Keratinocyte (primary cell): ENCODE measurements around the gene KMT2C. TPM values are rescaled to one million over a fixed set of nuclear protein-coding genes. Genes with fewer than 3 reads are reported as not detected.

Experiments used
- DNase-seq: peaks from one replicate; pipeline ENCODE4 v3.0.0-alpha.2; 2011; ENCODE audit warnings: low read depth, missing footprints, low spot score
- FAIRE-seq: peaks from 2 replicates; lab custom pipeline; 2011; peaks lifted over from hg19 to GRCh38; lab: Jason Lieb, UNC
- H2AFZ ChIP-seq: 2 replicates; pipeline ENCODE4 v1.6.0; 2012; ENCODE audit warnings: low read length, control low read depth, inconsistent platforms; ENCODE audit not compliant: control insufficient read depth
- H3K27ac ChIP-seq: 2 replicates; pipeline ENCODE4 v1.5.1; 2011; ENCODE audit warnings: low read length; ENCODE audit not compliant: control insufficient read depth, insufficient read depth
- H3K27me3 ChIP-seq: 3 replicates; pipeline ENCODE4 v1.6.0; 2011; ENCODE audit warnings: low read length; ENCODE audit not compliant: control insufficient read depth, insufficient read depth; ENCODE audit errors: extremely low read depth
- H3K36me3 ChIP-seq, 2 experiments: 2 replicates in 1 of 2; 3 replicates in 1 of 2; pipeline ENCODE4 v1.5.1; 2011; ENCODE audit warnings: low read length in 2 of 2, mild to moderate bottlenecking in 1 of 2; ENCODE audit not compliant: control insufficient read depth in 2 of 2, insufficient read depth in 2 of 2; ENCODE audit errors: extremely low read depth in 1 of 2
- H3K4me1 ChIP-seq: 3 replicates; pipeline ENCODE4 v1.5.1; 2011; ENCODE audit warnings: low read length; ENCODE audit not compliant: control insufficient read depth, insufficient read depth; ENCODE audit errors: extremely low read depth
- H3K4me2 ChIP-seq: 3 replicates; pipeline ENCODE4 v1.6.0; 2011; ENCODE audit warnings: low read depth, low read length; ENCODE audit not compliant: control insufficient read depth, insufficient read depth; ENCODE audit errors: extremely low read depth
- H3K4me3 ChIP-seq, 3 experiments: fragments of 200-600 bp in 1 of 3; sonication (generic) in 1 of 3; 2 replicates in 2 of 3; 3 replicates in 1 of 3; pipeline ENCODE4 v1.5.1; 2011 to 2016; ENCODE audit warnings: low read length in 3 of 3, mild to moderate bottlenecking in 3 of 3, control low read depth in 2 of 3, inconsistent platforms in 1 of 3, low read depth in 1 of 3, mixed read lengths in 1 of 3, mixed run types in 1 of 3, moderate library complexity in 1 of 3; ENCODE audit not compliant: control insufficient read depth in 2 of 3, insufficient read depth in 2 of 3; ENCODE audit errors: extremely low read depth in 1 of 3
- H3K79me2 ChIP-seq: 2 replicates; pipeline ENCODE4 v1.6.0; 2012; ENCODE audit warnings: low read length; ENCODE audit not compliant: control insufficient read depth, insufficient read depth
- H3K9ac ChIP-seq: 3 replicates; pipeline ENCODE4 v1.6.0; 2011; ENCODE audit warnings: low read length; ENCODE audit not compliant: control insufficient read depth, insufficient read depth; ENCODE audit errors: extremely low read depth
- H3K9me1 ChIP-seq: 3 replicates; pipeline ENCODE4 v1.6.0; 2011; ENCODE audit warnings: low read length; ENCODE audit not compliant: control insufficient read depth, insufficient read depth; ENCODE audit errors: extremely low read depth
- H3K9me3 ChIP-seq: 2 replicates; pipeline ENCODE4 v1.5.1; 2012; ENCODE audit warnings: low read depth, low read length; ENCODE audit not compliant: control insufficient read depth
- H4K20me1 ChIP-seq: 3 replicates; pipeline ENCODE4 v1.6.0; 2011; ENCODE audit warnings: low read length; ENCODE audit not compliant: control insufficient read depth, insufficient read depth; ENCODE audit errors: extremely low read depth
- EZH2 ChIP-seq: IDR thresholded peaks from one replicate; pipeline ENCODE4 v1.6.1; 2012; ENCODE audit warnings: inconsistent platforms, mild to moderate bottlenecking, low read length, moderate library complexity
- dilution Hi-C: fragments of 300-500 bp; cut with MboI; formaldehyde crosslinking; loops from one replicate; pipeline ENCODE4 v1.7.0; 2020; ENCODE audit warnings: low sequenced_read_pairs; ENCODE audit not compliant: extremely low pct_ligation_motif_present
- polyA plus RNA-seq, 5 experiments: library from polyadenylated mRNA; depleted of rRNA in 3 of 5; stranded (reverse) in 3 of 5; stranded (forward) in 1 of 5; unstranded in 1 of 5; fragments of >200 nt; gene quantifications; 1 replicate in 1 of 5; 2 replicates in 3 of 5; 3 replicates in 1 of 5; pipeline versions ENCODE4 v1.2.1 to v1.2.3, GENCODE V29; 2011 to 2012; ENCODE audit warnings: missing spikeins in 2 of 5, low read depth in 1 of 5, low replicate concordance in 1 of 5
- TF ChIP-seq, protein P1 (sequence below), 3 experiments: IDR thresholded peaks in 1 of 3; conservative IDR thresholded peaks in 1 of 3; optimal IDR thresholded peaks in 1 of 3; 2 replicates in 2 of 3; 3 replicates in 1 of 3; pipeline versions ENCODE3 to v1.5.1; 2011; ENCODE audit warnings: low read length in 3 of 3, mild to moderate bottlenecking in 3 of 3, moderate library complexity in 2 of 3, control low read depth in 1 of 3, inconsistent platforms in 1 of 3; ENCODE audit not compliant: insufficient read depth in 2 of 3; ENCODE audit errors: extremely low read depth in 1 of 3

KMT2C gene
- polyA plus RNA-seq, 1 donor (not counting 4 experiments of a cell fraction or from before 2014, with no cell fraction given) = 8.5 TPM

DNA sequence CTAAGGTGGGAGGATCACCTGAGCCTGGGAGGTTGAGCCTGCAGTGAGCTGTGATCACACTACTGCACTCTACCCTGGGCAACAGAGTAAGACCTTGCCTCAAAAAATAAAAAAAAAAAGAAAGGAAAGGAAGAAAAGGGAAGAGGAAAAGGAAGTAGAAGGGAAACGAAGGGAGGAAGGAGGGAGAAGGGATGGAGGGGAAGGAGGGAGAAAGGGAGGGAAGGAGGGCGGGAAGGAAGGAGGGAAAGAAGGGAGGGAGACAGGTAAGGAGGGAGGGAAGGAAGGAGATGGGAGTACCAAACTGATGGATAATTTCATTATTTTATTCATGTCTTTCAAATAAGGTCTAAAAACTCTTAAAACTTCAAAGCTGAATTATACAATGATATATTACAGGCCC, 106.3 kb downstream of the KMT2C start:
- H3K9ac ChIP-seq = no peak overlapping the region
- H3K79me2 ChIP-seq = peaks cover 19% of the 10 kb centered on the region
- H4K20me1 ChIP-seq = no peaks in the 10 kb centered on the region
- no peak overlapping the region for H3K4me3 ChIP-seq
- FAIRE-seq (no peak), DNase-seq (no peak)
- H3K9me1 ChIP-seq = no peaks in the 10 kb centered on the region
- H3K27me3 ChIP-seq = no peaks in the 10 kb centered on the region
- TF ChIP-seq, protein P1, sequence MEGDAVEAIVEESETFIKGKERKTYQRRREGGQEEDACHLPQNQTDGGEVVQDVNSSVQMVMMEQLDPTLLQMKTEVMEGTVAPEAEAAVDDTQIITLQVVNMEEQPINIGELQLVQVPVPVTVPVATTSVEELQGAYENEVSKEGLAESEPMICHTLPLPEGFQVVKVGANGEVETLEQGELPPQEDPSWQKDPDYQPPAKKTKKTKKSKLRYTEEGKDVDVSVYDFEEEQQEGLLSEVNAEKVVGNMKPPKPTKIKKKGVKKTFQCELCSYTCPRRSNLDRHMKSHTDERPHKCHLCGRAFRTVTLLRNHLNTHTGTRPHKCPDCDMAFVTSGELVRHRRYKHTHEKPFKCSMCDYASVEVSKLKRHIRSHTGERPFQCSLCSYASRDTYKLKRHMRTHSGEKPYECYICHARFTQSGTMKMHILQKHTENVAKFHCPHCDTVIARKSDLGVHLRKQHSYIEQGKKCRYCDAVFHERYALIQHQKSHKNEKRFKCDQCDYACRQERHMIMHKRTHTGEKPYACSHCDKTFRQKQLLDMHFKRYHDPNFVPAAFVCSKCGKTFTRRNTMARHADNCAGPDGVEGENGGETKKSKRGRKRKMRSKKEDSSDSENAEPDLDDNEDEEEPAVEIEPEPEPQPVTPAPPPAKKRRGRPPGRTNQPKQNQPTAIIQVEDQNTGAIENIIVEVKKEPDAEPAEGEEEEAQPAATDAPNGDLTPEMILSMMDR (optimal IDR thresholded peaks at IDR 0.05 in 1 of 3, IDR thresholded peaks at IDR 0.05 in 1 of 3, conservative IDR thresholded peaks at IDR 0.05 in 1 of 3; ENCODE audit: extremely low read depth in 1 of 3, insufficient read depth in 2 of 3, low read length in 3 of 3) = no peak
- TF ChIP-seq EZH2 = no peak
- H3K27ac ChIP-seq = no peak overlapping the region
- H3K4me1 ChIP-seq = no peaks in the 10 kb centered on the region
- no peak overlapping the region for H2AFZ ChIP-seq
- peaks cover 0 to 4% of the 10 kb centered on the region in 2 experiments for H3K36me3 ChIP-seq
- no peaks in the 10 kb centered on the region for H3K9me3 ChIP-seq
- dilution Hi-C loops = no loop called here
- no peak overlapping the region for H3K4me2 ChIP-seq

DNA sequence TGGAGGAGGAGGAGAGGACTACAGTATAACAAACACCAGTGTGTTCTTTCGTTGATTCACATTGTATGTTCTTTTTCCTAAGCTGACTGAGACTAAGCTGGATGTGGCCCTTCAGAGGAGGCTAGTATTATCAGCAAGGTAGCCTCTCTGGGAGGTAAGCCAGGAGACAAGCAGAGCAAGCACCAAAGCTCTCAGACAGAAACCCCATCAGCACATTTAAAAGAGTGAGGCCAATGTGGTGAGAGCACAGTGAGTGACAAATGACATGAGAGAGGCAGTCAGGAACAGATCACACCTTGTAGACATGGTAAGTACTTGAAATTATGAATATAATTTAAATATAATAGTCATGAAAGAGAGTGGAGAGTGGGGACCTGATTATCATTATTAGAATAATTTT, 107.6 kb downstream of the KMT2C start:
- FAIRE-seq (no peak), DNase-seq (no peak)
- Histone ChIP-seq H3K9me1 (no peaks in the 10 kb centered on the region), H3K4me2 (no peak overlapping the region), H3K27me3 (no peaks in the 10 kb centered on the region), H3K36me3 (peaks cover 0 to 4% of the 10 kb centered on the region in 2 experiments), H3K4me1 (no peaks in the 10 kb centered on the region), H4K20me1 (no peaks in the 10 kb centered on the region), H3K79me2 (peaks cover 13% of the 10 kb centered on the region), H3K27ac (no peak overlapping the region), H3K9ac (no peak overlapping the region), H2AFZ (no peak overlapping the region), H3K9me3 (no peaks in the 10 kb centered on the region), H3K4me3 (no peak overlapping the region)
- TF ChIP-seq, protein P1 (optimal IDR thresholded peaks at IDR 0.05 in 1 of 3, IDR thresholded peaks at IDR 0.05 in 1 of 3, conservative IDR thresholded peaks at IDR 0.05 in 1 of 3; ENCODE audit: extremely low read depth in 1 of 3, insufficient read depth in 2 of 3, low read length in 3 of 3) = no peak
- TF ChIP-seq EZH2 = no peak
- dilution Hi-C loops = no loop called here
